Measurements from ENCODE around the gene CPSF4.

DNA sequence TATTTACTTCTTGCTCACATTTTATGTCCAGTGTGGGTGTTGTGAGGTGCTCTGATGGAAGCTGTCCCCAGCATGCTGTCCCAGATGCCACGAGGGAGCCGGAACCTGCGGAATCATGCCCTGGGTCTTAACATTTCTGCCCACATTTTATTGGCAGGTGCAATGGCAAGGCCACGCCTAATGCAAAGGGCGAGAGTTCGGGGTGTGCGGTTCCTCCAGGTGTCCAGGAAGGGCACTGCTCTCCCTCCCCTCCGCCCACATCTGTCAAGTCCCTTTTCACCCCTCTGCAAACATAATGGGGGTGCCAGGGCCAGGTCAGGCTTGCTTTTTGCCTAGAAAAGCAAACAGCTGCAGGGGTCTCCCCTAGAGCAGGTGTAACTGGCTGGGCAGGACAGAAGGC lies 46.7 kb upstream of the CPSF4 start:
- TF ChIP-seq, protein P1, sequence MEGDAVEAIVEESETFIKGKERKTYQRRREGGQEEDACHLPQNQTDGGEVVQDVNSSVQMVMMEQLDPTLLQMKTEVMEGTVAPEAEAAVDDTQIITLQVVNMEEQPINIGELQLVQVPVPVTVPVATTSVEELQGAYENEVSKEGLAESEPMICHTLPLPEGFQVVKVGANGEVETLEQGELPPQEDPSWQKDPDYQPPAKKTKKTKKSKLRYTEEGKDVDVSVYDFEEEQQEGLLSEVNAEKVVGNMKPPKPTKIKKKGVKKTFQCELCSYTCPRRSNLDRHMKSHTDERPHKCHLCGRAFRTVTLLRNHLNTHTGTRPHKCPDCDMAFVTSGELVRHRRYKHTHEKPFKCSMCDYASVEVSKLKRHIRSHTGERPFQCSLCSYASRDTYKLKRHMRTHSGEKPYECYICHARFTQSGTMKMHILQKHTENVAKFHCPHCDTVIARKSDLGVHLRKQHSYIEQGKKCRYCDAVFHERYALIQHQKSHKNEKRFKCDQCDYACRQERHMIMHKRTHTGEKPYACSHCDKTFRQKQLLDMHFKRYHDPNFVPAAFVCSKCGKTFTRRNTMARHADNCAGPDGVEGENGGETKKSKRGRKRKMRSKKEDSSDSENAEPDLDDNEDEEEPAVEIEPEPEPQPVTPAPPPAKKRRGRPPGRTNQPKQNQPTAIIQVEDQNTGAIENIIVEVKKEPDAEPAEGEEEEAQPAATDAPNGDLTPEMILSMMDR (IDR thresholded peaks at IDR 0.05) = no peak
- no peak for TF ChIP-seq EZH2 (IDR thresholded peaks at IDR 0.05; ENCODE audit: borderline replicate concordance, insufficient read depth, low read depth, low read length, poor library complexity, severe bottlenecking)
